Inferior parietal cortex (tissue), 1 donor: ENCODE measurements around the gene KIFC3.
A peak's percentile ranks its signal among the peaks of the same experiment; 100 is the strongest.
"Not testable (repeated sequence)": the region's sequence is repeated elsewhere in the genome, so short reads cannot be mapped to it uniquely, and the experiment has no call there.

Source experiments
- DNase-seq: peaks from one replicate; pipeline ENCODE4 v3.0.0-alpha.2; 2016; ENCODE audit errors: extremely low spot score

The KIFC3 gene

GRCh38 chr16:57739756-57740422 is 62.4 kb downstream of the KIFC3 start:
- no peak for DNase-seq

- DNase-seq, result no peak
These were observed 63.4 kb downstream of the KIFC3 start for GRCh38 chr16:57738844-57739243.

GRCh38 chr16:57736419-57737351 is 65.6 kb downstream of the KIFC3 start:
- DNase-seq, result peak; percentile 64

- no peak for DNase-seq
These were observed 66.4 kb downstream of the KIFC3 start, which contains the start of gene KATNB1 for GRCh38 chr16:57735755-57736418. TSS of gene KATNB1 (plus strand) at chr16:57735770. CDS start at chr16:57737244, 1,474 bp downstream.

- DNase-seq, result peak; percentile 100
These were observed 67.2 kb downstream of the KIFC3 start for GRCh38 chr16:57734925-57735754.

- DNase-seq, result no peak
These were observed 67.9 kb downstream of the KIFC3 start for GRCh38 chr16:57734308-57734924.

GRCh38 chr16:57732714-57733113 is 69.6 kb downstream of the KIFC3 start:
- no peak for DNase-seq

GRCh38 chr16:57732037-57732436 is 70.3 kb downstream of the KIFC3 start:
- DNase-seq, result no peak

- no peak for DNase-seq
These were observed 71.2 kb downstream of the KIFC3 start for GRCh38 chr16:57730771-57731730.

GRCh38 chr16:57729852-57730251 is 72.4 kb downstream of the KIFC3 start:
- DNase-seq, result not testable (repeated sequence)

GRCh38 chr16:57729182-57729484 is 73.2 kb downstream of the KIFC3 start:
- no peak for DNase-seq

- no peak for DNase-seq
These were observed 73.7 kb downstream of the KIFC3 start for GRCh38 chr16:57728336-57729181.

- no peak for DNase-seq
These were observed 74.7 kb downstream of the KIFC3 start for GRCh38 chr16:57727610-57728009.

GRCh38 chr16:57726433-57726947 is 75.8 kb downstream of the KIFC3 start:
- no peak for DNase-seq

- no peak for DNase-seq
These were observed 76.3 kb downstream of the KIFC3 start for GRCh38 chr16:57725976-57726375.

GRCh38 chr16:57725554-57725953 is 76.7 kb downstream of the KIFC3 start:
- no peak for DNase-seq

GRCh38 chr16:57725151-57725550 is 77.1 kb downstream of the KIFC3 start:
- DNase-seq, result no peak

- no peak for DNase-seq
These were observed 77.8 kb downstream of the KIFC3 start for GRCh38 chr16:57724531-57724930.

GRCh38 chr16:57723170-57723569 is 79.1 kb downstream of the KIFC3 start:
- DNase-seq, result no peak
